Rectal smooth muscle tissue (tissue), 1 donor: ENCODE results near the gene ADGRG7.
"Not testable (repeated sequence)": the region's sequence is repeated elsewhere in the genome, so short reads cannot be mapped to it uniquely, and the experiment has no call there.

Experiments used
- H3K27ac ChIP-seq: one replicate; pipeline ENCODE4 v1.7.0; 2013; ENCODE audit warnings: low read depth, low read length, inconsistent platforms
- H3K27me3 ChIP-seq: one replicate; pipeline ENCODE4 v1.7.0; 2013; ENCODE audit warnings: low read length; ENCODE audit not compliant: control insufficient read depth, insufficient read depth
- H3K36me3 ChIP-seq: one replicate; pipeline ENCODE4 v1.7.0; 2013; ENCODE audit warnings: low read length; ENCODE audit not compliant: control insufficient read depth, insufficient read depth
- H3K4me1 ChIP-seq: one replicate; pipeline ENCODE4 v1.7.0; 2013; ENCODE audit warnings: low read length; ENCODE audit not compliant: control insufficient read depth, insufficient read depth
- H3K4me3 ChIP-seq: one replicate; pipeline ENCODE4 v1.7.0; 2013; ENCODE audit warnings: low read length
- H3K9ac ChIP-seq: one replicate; pipeline ENCODE4 v1.7.0; 2013; ENCODE audit warnings: low read length

Gene ADGRG7

DNA sequence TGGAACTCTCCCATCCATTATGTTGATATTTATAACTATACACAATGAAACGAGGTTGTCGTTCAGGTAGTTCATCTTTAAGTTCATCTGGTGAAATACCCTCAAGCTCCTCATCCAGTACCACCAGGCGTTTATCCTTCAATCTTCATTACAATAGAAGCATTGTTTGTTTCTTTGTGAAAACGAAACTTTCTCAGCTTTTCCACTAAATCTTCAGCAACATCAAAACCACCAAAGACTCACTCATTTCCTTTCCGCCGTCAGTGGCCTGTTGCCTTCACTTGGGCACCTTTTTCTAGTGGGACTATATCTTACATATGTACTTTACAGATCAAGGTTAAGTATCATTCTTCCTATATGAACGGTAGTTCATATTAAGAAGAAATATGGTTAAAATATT is 55.8 kb downstream of the ADGRG7 start:
- H3K36me3 ChIP-seq: no peaks in the 10 kb centered on the region
- no peak overlapping the region for H3K4me3 ChIP-seq
- no peaks in the 10 kb centered on the region for H3K27me3 ChIP-seq
- no peaks in the 10 kb centered on the region for H3K4me1 ChIP-seq
- H3K27ac ChIP-seq: no peak overlapping the region
- H3K9ac ChIP-seq: no peak overlapping the region

DNA sequence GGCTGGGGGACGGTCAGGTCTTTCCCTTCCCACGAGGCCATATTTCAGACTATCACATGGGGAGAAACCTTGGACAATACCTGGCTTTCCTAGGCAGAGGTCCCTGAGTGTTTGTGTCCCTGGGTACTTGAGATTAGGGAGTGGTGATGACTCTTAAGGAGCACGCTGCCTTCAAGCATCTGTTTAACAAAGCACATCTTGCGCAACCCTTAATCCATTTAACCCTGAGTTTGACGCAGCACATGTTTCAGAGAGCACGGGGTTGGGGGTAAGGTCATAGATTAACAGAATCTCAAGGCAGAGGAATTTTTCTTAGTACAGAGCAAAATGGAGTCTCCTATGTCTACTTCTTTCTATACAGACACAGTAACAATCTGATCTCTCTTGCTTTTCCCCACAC is 57.3 kb downstream of the ADGRG7 start:
- not testable (repeated sequence) for H3K27me3 ChIP-seq, H3K36me3 ChIP-seq, H3K9ac ChIP-seq, H3K27ac ChIP-seq, H3K4me3 ChIP-seq, H3K4me1 ChIP-seq

- H3K36me3 ChIP-seq, H3K4me3 ChIP-seq, H3K27ac ChIP-seq, H3K9ac ChIP-seq, H3K4me1 ChIP-seq, H3K27me3 ChIP-seq: not testable (repeated sequence)
Observed at GRCh38 chr3:100667316-100667715, 57.9 kb downstream of the ADGRG7 start.

DNA sequence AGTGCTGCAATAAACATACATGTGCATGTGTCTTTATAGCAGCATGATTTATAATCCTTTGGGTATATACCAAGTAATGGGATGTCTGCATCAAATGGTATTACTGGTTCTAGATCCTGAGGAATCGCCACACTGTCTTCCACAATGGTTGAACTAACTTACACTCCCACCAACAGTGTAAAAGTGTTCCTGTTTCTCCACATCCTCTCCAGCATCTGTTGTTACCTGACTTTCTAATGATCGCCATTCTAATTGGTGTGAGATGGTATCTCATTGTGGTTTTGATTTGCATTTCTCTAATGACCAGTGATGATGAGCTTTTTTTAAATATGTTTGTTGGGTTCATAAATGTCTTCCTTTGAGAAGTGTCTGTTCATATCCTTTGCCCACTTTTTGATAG is 61.6 kb downstream of the ADGRG7 start:
- not testable (repeated sequence) for H3K4me1 ChIP-seq, H3K4me3 ChIP-seq, H3K27me3 ChIP-seq, H3K9ac ChIP-seq, H3K36me3 ChIP-seq, H3K27ac ChIP-seq

DNA sequence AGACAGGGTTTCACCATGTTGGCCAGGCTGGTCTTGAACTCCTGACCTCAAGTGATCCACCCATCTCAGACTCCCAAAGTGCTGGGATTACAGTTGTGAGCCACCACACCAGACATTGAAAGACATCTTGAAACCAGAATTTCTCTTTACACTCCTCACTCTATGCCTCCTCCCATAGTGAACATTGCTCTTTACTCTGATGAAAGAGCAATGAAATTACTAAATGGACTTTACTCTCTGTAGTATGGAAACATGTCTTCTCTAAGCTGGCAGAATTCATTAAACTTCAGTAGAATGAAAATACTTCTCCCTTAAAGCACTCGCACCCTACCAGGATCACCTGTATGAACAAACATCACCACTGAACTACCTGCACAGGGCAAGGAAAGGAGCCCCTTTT is 72.1 kb downstream of the ADGRG7 start:
- H3K27ac ChIP-seq: no peak overlapping the region
- H3K9ac ChIP-seq: no peak overlapping the region
- no peaks in the 10 kb centered on the region for H3K27me3 ChIP-seq

GRCh38 chr3:100682056-100682853 is 72.9 kb downstream of the ADGRG7 start:
- no peaks in the 10 kb centered on the region for H3K4me1 ChIP-seq
- no peaks in the 10 kb centered on the region for H3K36me3 ChIP-seq
- no peak overlapping the region for H3K4me3 ChIP-seq
- no peak overlapping the region for H3K9ac ChIP-seq
- H3K27me3 ChIP-seq: no peaks in the 10 kb centered on the region
- no peak overlapping the region for H3K27ac ChIP-seq

More for the DNA sequence above, 72.1 kb downstream of the ADGRG7 start:
- no peaks in the 10 kb centered on the region for H3K36me3 ChIP-seq
- no peaks in the 10 kb centered on the region for H3K4me1 ChIP-seq
- H3K4me3 ChIP-seq: no peak overlapping the region

DNA sequence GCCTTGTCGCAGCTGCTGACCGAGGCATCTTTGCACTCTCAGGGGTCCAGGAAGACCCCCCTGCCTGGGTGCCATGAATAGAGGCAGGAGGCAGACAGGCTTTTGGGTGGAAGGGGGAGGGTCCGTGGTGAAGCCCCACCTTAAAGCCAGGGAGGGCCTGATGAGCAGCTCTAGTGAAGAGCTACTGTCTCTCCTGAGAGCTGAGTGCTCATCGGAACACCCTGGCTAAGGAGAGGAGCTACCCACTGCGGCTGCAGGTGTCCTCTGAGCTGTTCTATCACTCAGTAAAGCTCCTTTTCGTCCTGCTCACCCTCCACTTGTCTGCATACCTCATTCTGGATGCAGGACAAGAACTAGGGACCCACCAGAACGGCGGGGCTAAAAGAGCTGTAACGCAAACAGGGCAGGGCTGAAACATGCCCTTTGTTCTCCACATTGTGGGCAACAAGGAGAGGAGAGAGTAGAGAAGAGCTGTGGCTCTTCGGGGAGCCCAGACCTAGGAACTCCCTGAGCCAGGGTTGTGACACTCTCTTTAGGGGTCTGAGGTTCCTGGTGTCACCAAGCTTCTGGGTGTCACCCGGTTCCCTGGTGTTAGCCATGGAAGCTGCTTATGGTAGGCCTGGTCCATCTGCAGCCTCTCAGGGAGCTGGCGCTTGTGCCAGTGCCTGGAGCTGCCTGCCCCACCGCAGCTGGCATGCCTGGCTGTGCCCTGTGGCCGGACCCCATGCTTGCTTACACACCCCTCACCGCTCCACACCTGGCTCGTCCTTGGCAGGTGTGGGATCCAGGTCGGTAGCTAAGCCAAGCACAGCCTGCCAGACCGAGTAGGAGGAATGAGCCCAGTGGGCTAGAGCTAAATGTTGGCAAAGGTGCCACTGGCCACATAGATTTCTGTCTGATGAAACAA is 73.7 kb downstream of the ADGRG7 start:
- H3K27me3 ChIP-seq: no peaks in the 10 kb centered on the region
- no peak overlapping the region for H3K4me3 ChIP-seq
- H3K27ac ChIP-seq: no peak overlapping the region
- H3K4me1 ChIP-seq: no peaks in the 10 kb centered on the region
- no peak overlapping the region for H3K9ac ChIP-seq
- H3K36me3 ChIP-seq: no peaks in the 10 kb centered on the region

- no peaks in the 10 kb centered on the region for H3K36me3 ChIP-seq
- no peak overlapping the region for H3K9ac ChIP-seq
- no peak overlapping the region for H3K27ac ChIP-seq
- H3K4me1 ChIP-seq: no peaks in the 10 kb centered on the region
- no peaks in the 10 kb centered on the region for H3K27me3 ChIP-seq
- H3K4me3 ChIP-seq: no peak overlapping the region
Observed at GRCh38 chr3:100693225-100693624, 83.8 kb downstream of the ADGRG7 start.

GRCh38 chr3:100695696-100696095 is 86.3 kb downstream of the ADGRG7 start:
- H3K4me1 ChIP-seq: no peaks in the 10 kb centered on the region
- H3K27ac ChIP-seq: no peak overlapping the region
- H3K9ac ChIP-seq: no peak overlapping the region
- H3K4me3 ChIP-seq: no peak overlapping the region
- H3K36me3 ChIP-seq: no peaks in the 10 kb centered on the region
- no peaks in the 10 kb centered on the region for H3K27me3 ChIP-seq

DNA sequence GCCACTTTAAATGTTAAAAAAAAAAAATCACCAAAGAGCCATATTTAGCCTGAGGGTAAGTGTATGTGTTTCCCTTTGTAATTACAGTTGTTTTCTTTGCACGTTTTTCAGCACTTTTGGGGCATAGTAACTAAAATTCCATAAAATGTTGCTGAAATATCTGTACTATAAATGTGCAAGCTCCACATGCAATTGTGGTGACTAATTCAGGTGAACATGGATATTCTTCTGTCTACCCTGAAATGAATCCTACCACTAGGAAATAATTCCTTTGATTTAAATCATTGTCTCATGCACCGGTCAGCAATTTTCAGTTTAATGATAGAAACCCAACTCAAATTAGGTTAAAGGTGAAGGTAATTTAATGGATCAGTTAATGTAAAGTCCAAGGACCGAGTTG is 86.8 kb downstream of the ADGRG7 start:
- Histone ChIP-seq H3K4me3 (no peak overlapping the region), H3K4me1 (no peaks in the 10 kb centered on the region), H3K9ac (no peak overlapping the region), H3K36me3 (no peaks in the 10 kb centered on the region), H3K27ac (no peak overlapping the region), H3K27me3 (no peaks in the 10 kb centered on the region)

DNA sequence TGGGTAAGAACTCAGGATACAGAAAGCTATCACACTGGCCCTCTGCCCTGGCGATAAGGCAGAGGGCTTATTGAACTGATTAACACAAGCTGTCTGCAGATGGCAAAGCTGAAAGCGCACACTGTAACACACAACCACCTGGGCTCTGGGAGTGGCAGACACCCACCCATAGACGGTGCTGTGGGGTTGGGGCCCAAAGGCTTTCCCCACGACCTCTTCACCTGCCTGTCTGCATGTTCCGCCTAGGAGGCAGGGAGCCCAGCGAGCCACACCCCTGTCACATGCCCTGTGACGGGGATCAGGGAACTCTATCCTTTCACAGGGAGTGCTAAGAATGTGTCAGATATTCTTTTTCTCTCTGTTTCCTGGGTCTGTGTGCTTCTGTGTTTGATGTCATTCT is 87.8 kb downstream of the ADGRG7 start:
- no peaks in the 10 kb centered on the region for H3K36me3 ChIP-seq
- no peaks in the 10 kb centered on the region for H3K27me3 ChIP-seq
- no peaks in the 10 kb centered on the region for H3K4me1 ChIP-seq
- no peak overlapping the region for H3K4me3 ChIP-seq
- H3K9ac ChIP-seq: no peak overlapping the region
- no peak overlapping the region for H3K27ac ChIP-seq

- Histone ChIP-seq H3K36me3 (no peaks in the 10 kb centered on the region), H3K4me3 (no peak overlapping the region), H3K27ac (no peak overlapping the region), H3K4me1 (no peaks in the 10 kb centered on the region), H3K9ac (no peak overlapping the region), H3K27me3 (no peaks in the 10 kb centered on the region)
Observed at GRCh38 chr3:100697723-100698285, 88.4 kb downstream of the ADGRG7 start.
